Gastrocnemius medialis (tissue), 4 donors: Measurements from ENCODE around the gene NOVA1. TPM values are rescaled to one million over a fixed set of nuclear protein-coding genes. Genes with fewer than 3 reads are reported as not detected.

Experiments used
- ATAC-seq, 2 donors: fragments of 150-250 bp; one replicate each; pipeline ENCODE4 v1.9.1; 2016
- DNase-seq, 2 donors: peaks; one replicate each; pipeline ENCODE4 v3.0.0-alpha.2; 2019
- H3K27ac ChIP-seq, 4 donors: fragments of 200-600 bp; sonication (generic); 1 replicate in 1 of 4; 2 replicates in 3 of 4; pipeline ENCODE4 v1.5.1; 2016 to 2018; ENCODE audit warnings: mild to moderate bottlenecking in 2 of 4, moderate library complexity in 1 of 4
- H3K27me3 ChIP-seq, 3 donors: fragments of 200-600 bp; sonication (generic) in 2 of 3; 1 replicate in 1 of 3; 2 replicates in 2 of 3; pipeline versions ENCODE4 v1.5.1 to v1.6.0; 2016 to 2019; ENCODE audit warnings: mild to moderate bottlenecking in 1 of 3, moderate library complexity in 1 of 3
- H3K36me3 ChIP-seq, 2 donors: fragments of 200-600 bp; sonication (generic) in 1 of 2; one replicate each; pipeline ENCODE4 v1.5.1; 2017 to 2018
- H3K4me1 ChIP-seq, 2 donors: fragments of 200-600 bp; sonication (generic) in 1 of 2; one replicate each; pipeline ENCODE4 v1.5.1; 2016 to 2017; ENCODE audit warnings: mild to moderate bottlenecking in 2 of 2
- H3K4me3 ChIP-seq, 4 donors: fragments of 200-600 bp; sonication (generic) in 3 of 4; 1 replicate in 1 of 4; 2 replicates in 3 of 4; pipeline ENCODE4 v1.5.1; 2016 to 2019; ENCODE audit warnings: mild to moderate bottlenecking in 2 of 4
- H3K9me3 ChIP-seq, 3 donors: fragments of 200-600 bp; sonication (generic) in 2 of 3; 1 replicate in 1 of 3; 2 replicates in 2 of 3; pipeline ENCODE4 v1.5.1; 2016 to 2019
- CTCF ChIP-seq, 5 experiments: fragments of 450-650 bp in 3 of 5; fragments of 200-600 bp in 2 of 5; sonication (generic) in 2 of 5; IDR thresholded peaks in 4 of 5; conservative IDR thresholded peaks in 1 of 5; 1 replicate in 4 of 5; 2 replicates in 1 of 5; pipeline ENCODE4 v1.5.1; 2016 to 2019; ENCODE audit warnings: antibody characterized with exemption in 5 of 5, mild to moderate bottlenecking in 3 of 5, moderate library complexity in 3 of 5
- POLR2A ChIP-seq, 2 donors: fragments of 450-650 bp; IDR thresholded peaks; one replicate each; pipeline ENCODE4 v1.6.1; 2017; ENCODE audit warnings: antibody characterized with exemption in 2 of 2, mild to moderate bottlenecking in 2 of 2, moderate library complexity in 2 of 2
- in situ Hi-C, 4 donors: fragments of 200-750 bp; cut with MboI; loops; one replicate each; pipeline versions ENCODE4 v1.15.0 to v1.8.0; 2017; ENCODE audit warnings: low sequenced_read_pairs in 4 of 4
- intact Hi-C: fragments of 100-400 bp; cut with DNase I; formaldehyde crosslinking; loops from one replicate; pipeline ENCODE4 v1.15.1; 2023; ENCODE audit warnings: low total_unique reads
- total RNA-seq, 4 donors: library from RNA; depleted of rRNA; stranded (reverse); fragments of >200 nt; gene quantifications; one replicate each; pipeline versions ENCODE4 v1.1.0 to v1.2.3, GENCODE V29; 2016

NOVA1 gene
- total RNA-seq, 4 donors from 2014 or later: 2.7 to 10.2 (median 4.6) TPM

- no peak for TF ChIP-seq POLR2A (IDR thresholded peaks at IDR 0.05)
- no peak for TF ChIP-seq CTCF (IDR thresholded peaks at IDR 0.05 in 4 of 5, conservative IDR thresholded peaks at IDR 0.05 in 1 of 5)
- no peaks in the 10 kb centered on the region for H3K4me1 ChIP-seq
- H3K27me3 ChIP-seq: no peaks in the 10 kb centered on the region
- no peaks in the 10 kb centered on the region for H3K9me3 ChIP-seq
- in situ Hi-C loops: no loop called here
- no peak overlapping the region for H3K27ac ChIP-seq
- DNase-seq (no peak), ATAC-seq (no peak)
- no peak overlapping the region for H3K4me3 ChIP-seq
- intact Hi-C loops: no loop called here
- H3K36me3 ChIP-seq: no peaks in the 10 kb centered on the region
Observed at GRCh38 chr14:26414103-26414502, 183.7 kb downstream of the NOVA1 start.

GRCh38 chr14:26412421-26412820, 185.4 kb downstream of the NOVA1 start:
- Histone ChIP-seq H3K27me3 (no peaks in the 10 kb centered on the region), H3K9me3 (no peaks in the 10 kb centered on the region), H3K36me3 (no peaks in the 10 kb centered on the region), H3K4me1 (no peaks in the 10 kb centered on the region), H3K27ac (no peak overlapping the region), H3K4me3 (no peak overlapping the region)
- TF ChIP-seq POLR2A (IDR thresholded peaks at IDR 0.05) (no peak), CTCF (IDR thresholded peaks at IDR 0.05 in 4 of 5, conservative IDR thresholded peaks at IDR 0.05 in 1 of 5) (no peak)
- DNase-seq: no peak
- no peak for ATAC-seq
- in situ Hi-C loops: no loop called here
- intact Hi-C loops: no loop called here

- no peak for TF ChIP-seq POLR2A (IDR thresholded peaks at IDR 0.05)
- TF ChIP-seq CTCF (IDR thresholded peaks at IDR 0.05 in 4 of 5, conservative IDR thresholded peaks at IDR 0.05 in 1 of 5): no peak
- Histone ChIP-seq H3K4me3 (no peak overlapping the region), H3K27ac (no peak overlapping the region), H3K27me3 (no peaks in the 10 kb centered on the region), H3K9me3 (no peaks in the 10 kb centered on the region), H3K36me3 (no peaks in the 10 kb centered on the region), H3K4me1 (no peaks in the 10 kb centered on the region)
- ATAC-seq (no peak), DNase-seq (no peak)
- in situ Hi-C loops: no loop called here
- intact Hi-C loops: no loop called here
Observed at GRCh38 chr14:26410189-26410685, 187.6 kb downstream of the NOVA1 start.

- Histone ChIP-seq H3K4me1 (no peaks in the 10 kb centered on the region), H3K36me3 (no peaks in the 10 kb centered on the region), H3K27me3 (no peaks in the 10 kb centered on the region), H3K27ac (no peak overlapping the region), H3K4me3 (no peak overlapping the region), H3K9me3 (no peaks in the 10 kb centered on the region)
- TF ChIP-seq POLR2A (IDR thresholded peaks at IDR 0.05): no peak
- TF ChIP-seq CTCF (IDR thresholded peaks at IDR 0.05 in 4 of 5, conservative IDR thresholded peaks at IDR 0.05 in 1 of 5): no peak
- intact Hi-C loops: no loop called here
- no peak for DNase-seq
- in situ Hi-C loops: no loop called here
- no peak for ATAC-seq
Observed at GRCh38 chr14:26404927-26405326, 192.9 kb downstream of the NOVA1 start.

GRCh38 chr14:26403760-26404159, 194.1 kb downstream of the NOVA1 start:
- intact Hi-C loops: no loop called here

More at GRCh38 chr14:26403760-26404159, 194.1 kb downstream of the NOVA1 start:
- in situ Hi-C loops: no loop called here
- H3K36me3 ChIP-seq: no peaks in the 10 kb centered on the region
- no peaks in the 10 kb centered on the region for H3K27me3 ChIP-seq
- TF ChIP-seq POLR2A (IDR thresholded peaks at IDR 0.05) (no peak), CTCF (IDR thresholded peaks at IDR 0.05 in 4 of 5, conservative IDR thresholded peaks at IDR 0.05 in 1 of 5) (no peak)
- ATAC-seq: no peak
- H3K27ac ChIP-seq: no peak overlapping the region
- no peaks in the 10 kb centered on the region for H3K9me3 ChIP-seq
- no peak overlapping the region for H3K4me3 ChIP-seq
- DNase-seq: no peak
- no peaks in the 10 kb centered on the region for H3K4me1 ChIP-seq
